ENCODE measurements around the gene STIM2. TPM values are rescaled to one million over a fixed set of nuclear protein-coding genes. Genes with fewer than 3 reads are reported as not detected.

The STIM2 gene
- polyA plus RNA-seq, 1 donor (not counting 4 experiments of a cell fraction or from before 2014, with no cell fraction given): 20.7 TPM

- H3K27ac ChIP-seq (ENCODE audit: control insufficient read depth, insufficient read depth, low read length): no peak overlapping the region
- H3K9ac ChIP-seq (ENCODE audit: control insufficient read depth, extremely low read depth, insufficient read depth, low read length): no peak overlapping the region
- H3K79me2 ChIP-seq (ENCODE audit: control insufficient read depth, insufficient read depth, low read length): no peaks in the 10 kb centered on the region
- no peaks in the 10 kb centered on the region for H3K36me3 ChIP-seq (ENCODE audit: control insufficient read depth in 2 of 2, extremely low read depth in 1 of 2, insufficient read depth in 2 of 2, low read length in 2 of 2)
- DNase-seq (ENCODE audit: low read depth, low spot score) (no peak), FAIRE-seq (no peak)
- no peaks in the 10 kb centered on the region for H3K9me3 ChIP-seq (ENCODE audit: control insufficient read depth, low read depth, low read length)
- no peaks in the 10 kb centered on the region for H3K9me1 ChIP-seq (ENCODE audit: control insufficient read depth, extremely low read depth, insufficient read depth, low read length)
- TF ChIP-seq CTCF (optimal IDR thresholded peaks at IDR 0.05 in 1 of 3, IDR thresholded peaks at IDR 0.05 in 1 of 3, conservative IDR thresholded peaks at IDR 0.05 in 1 of 3; ENCODE audit: extremely low read depth in 1 of 3, insufficient read depth in 2 of 3, low read length in 3 of 3) (no peak), EZH2 (IDR thresholded peaks at IDR 0.05; ENCODE audit: low read length) (no peak)
- H4K20me1 ChIP-seq (ENCODE audit: control insufficient read depth, extremely low read depth, insufficient read depth, low read length): no peaks in the 10 kb centered on the region
- no peak overlapping the region for H3K4me3 ChIP-seq (ENCODE audit: control insufficient read depth in 2 of 3, extremely low read depth in 1 of 3, insufficient read depth in 2 of 3, low read depth in 1 of 3, low read length in 3 of 3)
- H3K27me3 ChIP-seq (ENCODE audit: control insufficient read depth, extremely low read depth, insufficient read depth, low read length): no peaks in the 10 kb centered on the region
- no peaks in the 10 kb centered on the region for H3K4me1 ChIP-seq (ENCODE audit: control insufficient read depth, extremely low read depth, insufficient read depth, low read length)
- dilution Hi-C loops (cut with MboI; ENCODE audit: extremely low pct_ligation_motif_present, low sequenced_read_pairs): no loop called here
- no peak overlapping the region for H2AFZ ChIP-seq (ENCODE audit: control insufficient read depth, low read length)
- H3K4me2 ChIP-seq (ENCODE audit: control insufficient read depth, extremely low read depth, insufficient read depth, low read depth, low read length): no peak overlapping the region
Observed at GRCh38 chr4:27062256-27062655, 201.6 kb downstream of the STIM2 start.

GRCh38 chr4:27066591-27066990 is 205.9 kb downstream of the STIM2 start:
- DNase-seq (ENCODE audit: low read depth, low spot score) (no peak), FAIRE-seq (no peak)
- TF ChIP-seq EZH2 (IDR thresholded peaks at IDR 0.05; ENCODE audit: low read length) (no peak), CTCF (optimal IDR thresholded peaks at IDR 0.05 in 1 of 3, IDR thresholded peaks at IDR 0.05 in 1 of 3, conservative IDR thresholded peaks at IDR 0.05 in 1 of 3; ENCODE audit: extremely low read depth in 1 of 3, insufficient read depth in 2 of 3, low read length in 3 of 3) (no peak)
- H3K27ac ChIP-seq (ENCODE audit: control insufficient read depth, insufficient read depth, low read length): no peak overlapping the region
- no peak overlapping the region for H3K4me2 ChIP-seq (ENCODE audit: control insufficient read depth, extremely low read depth, insufficient read depth, low read depth, low read length)
- no peak overlapping the region for H3K4me3 ChIP-seq (ENCODE audit: control insufficient read depth in 2 of 3, extremely low read depth in 1 of 3, insufficient read depth in 2 of 3, low read depth in 1 of 3, low read length in 3 of 3)
- no peak overlapping the region for H3K9ac ChIP-seq (ENCODE audit: control insufficient read depth, extremely low read depth, insufficient read depth, low read length)
- no peaks in the 10 kb centered on the region for H3K4me1 ChIP-seq (ENCODE audit: control insufficient read depth, extremely low read depth, insufficient read depth, low read length)
- no peaks in the 10 kb centered on the region for H3K36me3 ChIP-seq (ENCODE audit: control insufficient read depth in 2 of 2, extremely low read depth in 1 of 2, insufficient read depth in 2 of 2, low read length in 2 of 2)
- dilution Hi-C loops (cut with MboI; ENCODE audit: extremely low pct_ligation_motif_present, low sequenced_read_pairs): no loop called here
- no peaks in the 10 kb centered on the region for H3K9me1 ChIP-seq (ENCODE audit: control insufficient read depth, extremely low read depth, insufficient read depth, low read length)
- H2AFZ ChIP-seq (ENCODE audit: control insufficient read depth, low read length): no peak overlapping the region
- no peaks in the 10 kb centered on the region for H3K79me2 ChIP-seq (ENCODE audit: control insufficient read depth, insufficient read depth, low read length)
- no peaks in the 10 kb centered on the region for H4K20me1 ChIP-seq (ENCODE audit: control insufficient read depth, extremely low read depth, insufficient read depth, low read length)
- no peaks in the 10 kb centered on the region for H3K9me3 ChIP-seq (ENCODE audit: control insufficient read depth, low read depth, low read length)
- H3K27me3 ChIP-seq (ENCODE audit: control insufficient read depth, extremely low read depth, insufficient read depth, low read length): no peaks in the 10 kb centered on the region

Data from keratinocyte (primary cell).